ENCODE data around the gene SLAMF7. TPM values are rescaled to one million over a fixed set of nuclear protein-coding genes. Genes with fewer than 3 reads are reported as not detected.

SLAMF7 gene
- total RNA-seq, 1 experiment from 2014 or later, result 3.6 TPM

GRCh38 chr1:160709715-160710114 lies 29.3 kb upstream of the SLAMF7 start:
- DNase-seq, result no peak
- no peaks in the 10 kb centered on the region for H4K20me1 ChIP-seq (ENCODE audit: insufficient read depth)
- H3K4me1 ChIP-seq (replicated peaks; ENCODE audit: insufficient read depth), result no peaks in the 10 kb centered on the region
- intact Hi-C loops (cut with micrococcal nuclease; ENCODE audit: unreplicated experiment), result no loop called here
- no peak overlapping the region for H3K4me3 ChIP-seq
- H3K9me2 ChIP-seq (ENCODE audit: insufficient read depth), result no peaks in the 10 kb centered on the region
- no peaks in the 10 kb centered on the region for H3K36me3 ChIP-seq (ENCODE audit: low read depth)
- peaks cover 80% of the 10 kb centered on the region for H3K27me3 ChIP-seq (ENCODE audit: insufficient read depth, low read depth)
- H3K79me2 ChIP-seq (ENCODE audit: low read depth), result no peaks in the 10 kb centered on the region
- H3K4me2 ChIP-seq, result no peak overlapping the region
- H2AFZ ChIP-seq, result no peak overlapping the region
- POLR2A ChIA-PET (ENCODE audit: unreplicated experiment), result no interaction called here
- H3F3A ChIP-seq (ENCODE audit: insufficient read depth, low read depth), result no peaks in the 10 kb centered on the region
- no peak overlapping the region for H3K27ac ChIP-seq
- TF ChIP-seq, protein P1, sequence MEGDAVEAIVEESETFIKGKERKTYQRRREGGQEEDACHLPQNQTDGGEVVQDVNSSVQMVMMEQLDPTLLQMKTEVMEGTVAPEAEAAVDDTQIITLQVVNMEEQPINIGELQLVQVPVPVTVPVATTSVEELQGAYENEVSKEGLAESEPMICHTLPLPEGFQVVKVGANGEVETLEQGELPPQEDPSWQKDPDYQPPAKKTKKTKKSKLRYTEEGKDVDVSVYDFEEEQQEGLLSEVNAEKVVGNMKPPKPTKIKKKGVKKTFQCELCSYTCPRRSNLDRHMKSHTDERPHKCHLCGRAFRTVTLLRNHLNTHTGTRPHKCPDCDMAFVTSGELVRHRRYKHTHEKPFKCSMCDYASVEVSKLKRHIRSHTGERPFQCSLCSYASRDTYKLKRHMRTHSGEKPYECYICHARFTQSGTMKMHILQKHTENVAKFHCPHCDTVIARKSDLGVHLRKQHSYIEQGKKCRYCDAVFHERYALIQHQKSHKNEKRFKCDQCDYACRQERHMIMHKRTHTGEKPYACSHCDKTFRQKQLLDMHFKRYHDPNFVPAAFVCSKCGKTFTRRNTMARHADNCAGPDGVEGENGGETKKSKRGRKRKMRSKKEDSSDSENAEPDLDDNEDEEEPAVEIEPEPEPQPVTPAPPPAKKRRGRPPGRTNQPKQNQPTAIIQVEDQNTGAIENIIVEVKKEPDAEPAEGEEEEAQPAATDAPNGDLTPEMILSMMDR (conservative IDR thresholded peaks at IDR 0.05), result no peak
- no peak for TF ChIP-seq EZH2 (IDR thresholded peaks at IDR 0.05; ENCODE audit: low read depth)
- CTCF ChIA-PET, result no interaction called here
- no TSS peak for BruUV-seq (replicated peaks)
- no peaks in the 10 kb centered on the region for H3K9me3 ChIP-seq (ENCODE audit: insufficient read depth, low read depth)

DNA sequence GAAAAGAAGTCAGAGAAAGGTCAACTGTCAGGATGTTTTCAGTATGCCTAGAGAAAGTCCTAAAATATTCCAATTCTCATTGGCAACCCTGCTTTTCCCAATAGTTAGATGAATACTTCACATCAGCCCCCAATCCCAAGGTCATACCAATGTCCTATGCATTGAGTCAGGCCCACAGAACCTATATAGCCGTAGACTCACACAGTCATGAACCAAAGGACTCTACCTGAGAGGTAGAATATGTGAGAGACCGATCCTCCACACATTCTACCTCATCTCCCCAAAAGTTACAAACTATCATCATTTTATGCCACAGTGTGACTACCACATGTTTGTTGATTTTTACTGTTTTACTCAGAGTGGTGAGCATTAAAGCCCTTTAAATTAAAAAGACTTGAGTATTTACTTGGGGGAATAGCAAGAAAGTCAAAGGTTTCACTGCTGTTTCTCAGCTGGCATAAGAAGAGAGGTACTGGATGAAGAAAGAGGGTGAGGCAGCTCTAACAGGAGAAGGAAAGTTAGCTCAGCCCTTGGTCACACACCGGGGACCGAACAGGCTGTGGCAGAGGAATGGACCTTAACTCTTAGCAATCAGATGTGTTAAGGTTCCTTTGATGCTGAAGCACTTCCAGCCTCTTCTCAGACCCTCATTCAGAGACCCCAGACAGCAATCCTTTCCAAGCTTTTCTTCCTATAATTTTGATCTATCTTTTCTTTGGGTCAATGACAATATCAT lies 28.4 kb upstream of the SLAMF7 start:
- H3K4me1 ChIP-seq (replicated peaks; ENCODE audit: insufficient read depth), result no peaks in the 10 kb centered on the region
- TF ChIP-seq EZH2 (IDR thresholded peaks at IDR 0.05; ENCODE audit: low read depth), result no peak
- TF ChIP-seq, protein P1 (conservative IDR thresholded peaks at IDR 0.05), result no peak
- no peak overlapping the region for H3K4me2 ChIP-seq
- no peak for DNase-seq
- H3K9me3 ChIP-seq (ENCODE audit: insufficient read depth, low read depth), result no peaks in the 10 kb centered on the region
- BruUV-seq (replicated peaks), result no TSS peak
- H3F3A ChIP-seq (ENCODE audit: insufficient read depth, low read depth), result no peaks in the 10 kb centered on the region
- intact Hi-C loops (cut with micrococcal nuclease; ENCODE audit: unreplicated experiment), result no loop called here
- H3K27ac ChIP-seq, result no peak overlapping the region
- H3K36me3 ChIP-seq (ENCODE audit: low read depth), result no peaks in the 10 kb centered on the region
- CTCF ChIA-PET, result no interaction called here
- no peak overlapping the region for H2AFZ ChIP-seq
- no peaks in the 10 kb centered on the region for H3K9me2 ChIP-seq (ENCODE audit: insufficient read depth)
- no peak overlapping the region for H3K4me3 ChIP-seq
- H4K20me1 ChIP-seq (ENCODE audit: insufficient read depth), result no peaks in the 10 kb centered on the region
- POLR2A ChIA-PET (ENCODE audit: unreplicated experiment), result no interaction called here
- no peaks in the 10 kb centered on the region for H3K79me2 ChIP-seq (ENCODE audit: low read depth)
- peaks cover 81% of the 10 kb centered on the region for H3K27me3 ChIP-seq (ENCODE audit: insufficient read depth, low read depth)

- TF ChIP-seq EZH2 (IDR thresholded peaks at IDR 0.05; ENCODE audit: low read depth), result no peak
- TF ChIP-seq, protein P1 (conservative IDR thresholded peaks at IDR 0.05), result no peak
- Histone ChIP-seq H4K20me1 (ENCODE audit: insufficient read depth) (no peaks in the 10 kb centered on the region), H3K79me2 (ENCODE audit: low read depth) (no peaks in the 10 kb centered on the region), H2AFZ (no peak overlapping the region), H3K4me2 (no peak overlapping the region), H3K4me3 (no peak overlapping the region), H3K9me3 (ENCODE audit: insufficient read depth, low read depth) (no peaks in the 10 kb centered on the region), H3K9me2 (ENCODE audit: insufficient read depth) (no peaks in the 10 kb centered on the region), H3K27ac (no peak overlapping the region), H3K4me1 (replicated peaks; ENCODE audit: insufficient read depth) (no peaks in the 10 kb centered on the region), H3F3A (ENCODE audit: insufficient read depth, low read depth) (no peaks in the 10 kb centered on the region), H3K36me3 (ENCODE audit: low read depth) (no peaks in the 10 kb centered on the region), H3K27me3 (ENCODE audit: insufficient read depth, low read depth) (peaks cover 79% of the 10 kb centered on the region)
- ChIA-PET CTCF (no interaction called here), POLR2A (ENCODE audit: unreplicated experiment) (no interaction called here)
- no peak for DNase-seq
- intact Hi-C loops (cut with micrococcal nuclease; ENCODE audit: unreplicated experiment), result no loop called here
- no TSS peak for BruUV-seq (replicated peaks)
Measured at GRCh38 chr1:160711276-160711601, 27.8 kb upstream of the SLAMF7 start.

All from PC-9 (cell line).